HL-60/S4 treated with phorbol 12-myristate 13-acetate at 8.2 ng/mL for 4 days and 3 days (cell line): ENCODE data around the gene SETD1A.

Experiments used
- in situ Hi-C: fragments of 300-500 bp; cut with MboI; formaldehyde crosslinking; loops from 2 replicates; pipeline ENCODE4 v1.15.0; 2022; ENCODE audit warnings: low sequenced_read_pairs

SETD1A gene

GRCh38 chr16:30953111-30953510, 4.4 kb upstream of the SETD1A start:
- in situ Hi-C loops, result loop anchor here (25.0 kb wide), 1 partner anchor 909 kb away; the partner anchor contains the start of gene ZNF267

GRCh38 chr16:30953511-30954124, 3.9 kb upstream of the SETD1A start:
- in situ Hi-C loops, result loop anchor here (25.0 kb wide), 1 partner anchor 909 kb away; the partner anchor contains the start of gene ZNF267

GRCh38 chr16:30954993-30955392, 2.6 kb upstream of the SETD1A start:
- in situ Hi-C loops, result loop anchor here (25.0 kb wide), 1 partner anchor 907 kb away; the partner anchor contains the start of gene ZNF267

GRCh38 chr16:30956601-30957455, 726 bp upstream of the SETD1A start:
- in situ Hi-C loops, result loop anchor here (25.0 kb wide), 1 partner anchor 905 kb away; the partner anchor contains the start of gene ZNF267

- in situ Hi-C loops, result loop anchor here (25.0 kb wide), 1 partner anchor 904 kb away; the partner anchor contains the start of gene ZNF267
Observed at GRCh38 chr16:30958175-30959079, 873 bp downstream of the SETD1A start.

- in situ Hi-C loops, result loop anchor here (25.0 kb wide), 1 partner anchor 901 kb away; the partner anchor contains the start of gene ZNF267
Observed at GRCh38 chr16:30961384-30961783, 3.8 kb downstream of the SETD1A start.

GRCh38 chr16:30963925-30964511, 6.5 kb downstream of the SETD1A start:
- in situ Hi-C loops, result loop anchor here (25.0 kb wide), 1 partner anchor 898 kb away; the partner anchor contains the start of gene ZNF267

- in situ Hi-C loops, result loop anchor here (25.0 kb wide), 1 partner anchor 898 kb away; the partner anchor contains the start of gene ZNF267
Observed at GRCh38 chr16:30964574-30965226, 7.1 kb downstream of the SETD1A start.

- in situ Hi-C loops, result loop anchor here (25.0 kb wide), 1 partner anchor 897 kb away; the partner anchor contains the start of gene ZNF267
Observed at GRCh38 chr16:30965436-30965835, 7.9 kb downstream of the SETD1A start.

- in situ Hi-C loops, result loop anchor here (25.0 kb wide), 1 partner anchor 896 kb away; the partner anchor contains the start of gene ZNF267
Observed at GRCh38 chr16:30966033-30966619, 8.6 kb downstream of the SETD1A start.

GRCh38 chr16:30967795-30968194, 10.2 kb downstream of the SETD1A start:
- in situ Hi-C loops, result loop anchor here (25.0 kb wide), 1 partner anchor 895 kb away; the partner anchor contains the start of gene ZNF267

- in situ Hi-C loops, result loop anchor here (25.0 kb wide), 1 partner anchor 893 kb away; the partner anchor contains the start of gene ZNF267
Observed at GRCh38 chr16:30969246-30969842, 11.8 kb downstream of the SETD1A start.

- in situ Hi-C loops, result loop anchor here (25.0 kb wide), 1 partner anchor 891 kb away; the partner anchor contains the start of gene ZNF267
Observed at GRCh38 chr16:30971298-30971697, 13.7 kb downstream of the SETD1A start.

- in situ Hi-C loops, result loop anchor here (25.0 kb wide), 1 partner anchor 889 kb away; the partner anchor contains the start of gene ZNF267
Observed at GRCh38 chr16:30972872-30973271, 15.3 kb downstream of the SETD1A start.

GRCh38 chr16:30974348-30974747, 16.8 kb downstream of the SETD1A start:
- in situ Hi-C loops, result loop anchor here (25.0 kb wide), 1 partner anchor 888 kb away; the partner anchor contains the start of gene ZNF267

- in situ Hi-C loops, result loop anchor here (25.0 kb wide), 1 partner anchor 486 kb away; the partner anchor contains the start of genes ARMC5 and TGFB1I1
Observed at GRCh38 chr16:30976486-30976885, 18.9 kb downstream of the SETD1A start.

- in situ Hi-C loops, result loop anchor here (25.0 kb wide), 1 partner anchor 485 kb away; the partner anchor contains the start of genes ARMC5 and TGFB1I1
Observed at GRCh38 chr16:30977502-30977901, 19.9 kb downstream of the SETD1A start.
